ENCODE results near the gene WNT5A.

- TF ChIP-seq CTCF (conservative IDR thresholded peaks at IDR 0.05) (no peak), EZH2 (IDR thresholded peaks at IDR 0.05; ENCODE audit: low read depth) (no peak)
Observed at GRCh38 chr3:55507808-55508207, 20.7 kb upstream of the WNT5A start.

Measured in PC-9 (cell line).